Middle frontal gyrus (tissue), 1 donor: ENCODE measurements around the gene WAPL.
A peak's percentile ranks its signal among the peaks of the same experiment; 100 is the strongest.
"Not testable (repeated sequence)": the region's sequence is repeated elsewhere in the genome, so short reads cannot be mapped to it uniquely, and the experiment has no call there.

Experiments used
- DNase-seq: peaks from one replicate; pipeline ENCODE4 v3.0.0-alpha.2; 2015; ENCODE audit warnings: low spot score; ENCODE audit errors: extremely low spot score

Gene WAPL

GRCh38 chr10:86521678-86522509 lies at the start of gene WAPL:
Gene WAPL (minus strand): TSS chr10:86521792. CDS start chr10:86518069, 3,723 bp downstream.
- peak; percentile 94 for DNase-seq

GRCh38 chr10:86569335-86569734 lies 47.7 kb upstream of the WAPL start:
- no peak for DNase-seq

- DNase-seq: not testable (repeated sequence)
These were observed 44.9 kb upstream of the WAPL start for GRCh38 chr10:86566518-86566917.

GRCh38 chr10:86563338-86563737 lies 41.7 kb upstream of the WAPL start:
- not testable (repeated sequence) for DNase-seq

- not testable (repeated sequence) for DNase-seq
These were observed 37.1 kb upstream of the WAPL start for GRCh38 chr10:86558695-86559094.

GRCh38 chr10:86556933-86557649 lies 35.5 kb upstream of the WAPL start:
- no peak for DNase-seq

- DNase-seq: no peak
These were observed 34.9 kb upstream of the WAPL start for GRCh38 chr10:86556532-86556931.

GRCh38 chr10:86553639-86554038 lies 32.0 kb upstream of the WAPL start:
- no peak for DNase-seq

GRCh38 chr10:86553213-86553612 lies 31.6 kb upstream of the WAPL start:
- no peak for DNase-seq

GRCh38 chr10:86547296-86547695 lies 25.7 kb upstream of the WAPL start:
- no peak for DNase-seq

- no peak for DNase-seq
These were observed 23.5 kb upstream of the WAPL start for GRCh38 chr10:86545101-86545500.

- no peak for DNase-seq
These were observed 18.4 kb upstream of the WAPL start for GRCh38 chr10:86540016-86540415.

- no peak for DNase-seq
These were observed 17.0 kb upstream of the WAPL start for GRCh38 chr10:86538547-86538946.

GRCh38 chr10:86538040-86538439 lies 16.4 kb upstream of the WAPL start:
- not testable (repeated sequence) for DNase-seq

GRCh38 chr10:86536294-86536861 lies 14.8 kb upstream of the WAPL start:
- no peak for DNase-seq

- no peak for DNase-seq
These were observed 13.7 kb upstream of the WAPL start for GRCh38 chr10:86535132-86535882.

GRCh38 chr10:86533328-86533727 lies 11.7 kb upstream of the WAPL start:
- no peak for DNase-seq

- DNase-seq: not testable (repeated sequence)
These were observed 7.1 kb upstream of the WAPL start for GRCh38 chr10:86528736-86529135.

- DNase-seq: no peak
These were observed 5.0 kb upstream of the WAPL start for GRCh38 chr10:86526606-86527005.

- not testable (repeated sequence) for DNase-seq
These were observed 4.1 kb upstream of the WAPL start for GRCh38 chr10:86525713-86526112.

- DNase-seq: no peak
These were observed 2.8 kb upstream of the WAPL start for GRCh38 chr10:86524225-86524962.
